Keratinocyte (primary cell): ENCODE data around the gene HNRNPA2B1.

Source experiments
- CTCF ChIP-seq, 3 experiments: IDR thresholded peaks in 1 of 3; conservative IDR thresholded peaks in 1 of 3; optimal IDR thresholded peaks in 1 of 3; 2 replicates in 2 of 3; 3 replicates in 1 of 3; pipeline versions ENCODE3 to v1.5.1; 2011; ENCODE audit warnings: low read length in 3 of 3, mild to moderate bottlenecking in 3 of 3, moderate library complexity in 2 of 3, control low read depth in 1 of 3, inconsistent platforms in 1 of 3; ENCODE audit not compliant: insufficient read depth in 2 of 3; ENCODE audit errors: extremely low read depth in 1 of 3
- EZH2 ChIP-seq: IDR thresholded peaks from one replicate; pipeline ENCODE4 v1.6.1; 2012; ENCODE audit warnings: inconsistent platforms, mild to moderate bottlenecking, low read length, moderate library complexity

- TF ChIP-seq CTCF (optimal IDR thresholded peaks at IDR 0.05 in 1 of 3, IDR thresholded peaks at IDR 0.05 in 1 of 3, conservative IDR thresholded peaks at IDR 0.05 in 1 of 3; ENCODE audit: extremely low read depth in 1 of 3, insufficient read depth in 2 of 3, low read length in 3 of 3) (no peak), EZH2 (no peak)
Observed at GRCh38 chr7:26191974-26192479, 8.5 kb downstream of the HNRNPA2B1 start.
